ENCODE measurements around the gene PTPRJ.

PTPRJ gene

DNA sequence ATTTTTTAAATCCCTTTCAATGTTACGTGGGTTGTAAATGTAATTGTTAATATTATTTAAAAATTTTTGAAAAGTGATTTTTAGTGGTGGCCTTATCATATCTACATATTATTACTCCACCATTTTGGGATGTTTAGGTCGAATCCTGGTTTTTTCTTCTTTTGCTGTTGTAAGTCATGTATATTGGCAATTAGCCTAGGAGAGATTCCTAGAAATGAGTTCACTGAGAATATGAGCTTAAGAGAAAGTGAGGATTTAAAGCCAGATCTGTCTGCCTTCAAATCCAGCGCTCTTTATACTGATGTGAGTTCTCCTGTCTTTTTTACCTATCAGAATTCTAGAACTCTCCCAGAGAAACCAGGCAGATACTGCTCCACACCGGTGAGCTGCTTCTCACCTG is 56.1 kb downstream of the PTPRJ start:
- H3K27me3 ChIP-seq (ENCODE audit: insufficient read depth, poor library complexity, severe bottlenecking): no peaks in the 10 kb centered on the region
- no peaks in the 10 kb centered on the region for H3K4me1 ChIP-seq (ENCODE audit: insufficient read depth, poor library complexity, severe bottlenecking)
- no peak for ATAC-seq (ENCODE audit: low read depth)
- H3K9me3 ChIP-seq (ENCODE audit: severe bottlenecking): no peaks in the 10 kb centered on the region
- DNase-seq (ENCODE audit: low spot score): no peak
- TF ChIP-seq, protein P1, sequence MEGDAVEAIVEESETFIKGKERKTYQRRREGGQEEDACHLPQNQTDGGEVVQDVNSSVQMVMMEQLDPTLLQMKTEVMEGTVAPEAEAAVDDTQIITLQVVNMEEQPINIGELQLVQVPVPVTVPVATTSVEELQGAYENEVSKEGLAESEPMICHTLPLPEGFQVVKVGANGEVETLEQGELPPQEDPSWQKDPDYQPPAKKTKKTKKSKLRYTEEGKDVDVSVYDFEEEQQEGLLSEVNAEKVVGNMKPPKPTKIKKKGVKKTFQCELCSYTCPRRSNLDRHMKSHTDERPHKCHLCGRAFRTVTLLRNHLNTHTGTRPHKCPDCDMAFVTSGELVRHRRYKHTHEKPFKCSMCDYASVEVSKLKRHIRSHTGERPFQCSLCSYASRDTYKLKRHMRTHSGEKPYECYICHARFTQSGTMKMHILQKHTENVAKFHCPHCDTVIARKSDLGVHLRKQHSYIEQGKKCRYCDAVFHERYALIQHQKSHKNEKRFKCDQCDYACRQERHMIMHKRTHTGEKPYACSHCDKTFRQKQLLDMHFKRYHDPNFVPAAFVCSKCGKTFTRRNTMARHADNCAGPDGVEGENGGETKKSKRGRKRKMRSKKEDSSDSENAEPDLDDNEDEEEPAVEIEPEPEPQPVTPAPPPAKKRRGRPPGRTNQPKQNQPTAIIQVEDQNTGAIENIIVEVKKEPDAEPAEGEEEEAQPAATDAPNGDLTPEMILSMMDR (IDR thresholded peaks at IDR 0.05; ENCODE audit: poor library complexity, severe bottlenecking): no peak
- no peak overlapping the region for H3K4me3 ChIP-seq (ENCODE audit: severe bottlenecking)
- H3K36me3 ChIP-seq (ENCODE audit: low read depth): no peaks in the 10 kb centered on the region
- no peak overlapping the region for H3K27ac ChIP-seq (ENCODE audit: poor library complexity, severe bottlenecking)

DNA sequence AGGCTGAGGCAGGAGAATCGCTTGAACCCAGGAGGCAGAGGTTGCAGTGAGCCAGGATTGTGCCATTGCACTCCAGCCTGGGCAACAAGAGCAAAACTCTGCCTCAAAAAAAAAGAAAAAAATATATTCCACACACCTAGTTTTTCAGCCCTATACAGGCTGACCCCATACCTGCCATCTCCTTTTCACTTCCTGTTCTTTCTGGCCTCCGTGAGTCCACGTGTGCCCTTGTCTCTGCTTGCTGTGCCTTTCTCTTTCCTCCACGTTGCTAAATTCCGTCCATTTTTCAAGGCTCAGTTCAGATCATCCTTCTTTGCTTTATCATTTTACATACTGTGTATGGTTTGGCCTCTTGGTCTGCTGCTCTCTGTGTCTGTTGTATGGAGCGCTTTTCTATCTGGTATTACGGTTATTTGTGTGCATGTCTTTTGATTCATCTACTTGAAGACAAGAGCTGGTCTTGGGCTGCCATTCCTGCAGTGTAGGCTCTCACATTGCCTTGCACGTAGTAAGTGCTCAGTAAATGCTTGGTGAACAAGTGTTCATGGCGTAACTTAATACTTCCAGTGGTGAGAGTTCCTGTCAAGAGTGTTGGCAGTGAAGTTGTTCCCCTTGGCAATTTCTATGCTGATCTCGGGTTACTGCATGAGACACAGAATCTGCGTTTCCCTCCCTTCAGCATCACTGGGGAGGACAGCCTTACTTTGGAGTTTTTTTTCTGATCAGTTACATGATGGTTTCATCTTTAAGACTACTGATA is 57.5 kb downstream of the PTPRJ start:
- H3K9me3 ChIP-seq (ENCODE audit: severe bottlenecking): no peaks in the 10 kb centered on the region
- no peaks in the 10 kb centered on the region for H3K27me3 ChIP-seq (ENCODE audit: insufficient read depth, poor library complexity, severe bottlenecking)
- H3K4me1 ChIP-seq (ENCODE audit: insufficient read depth, poor library complexity, severe bottlenecking): no peaks in the 10 kb centered on the region
- H3K36me3 ChIP-seq (ENCODE audit: low read depth): no peaks in the 10 kb centered on the region
- ATAC-seq (ENCODE audit: low read depth) (no peak), DNase-seq (ENCODE audit: low spot score) (no peak)
- TF ChIP-seq, protein P1 (IDR thresholded peaks at IDR 0.05; ENCODE audit: poor library complexity, severe bottlenecking): no peak
- H3K27ac ChIP-seq (ENCODE audit: poor library complexity, severe bottlenecking): no peak overlapping the region
- H3K4me3 ChIP-seq (ENCODE audit: severe bottlenecking): no peak overlapping the region

DNA sequence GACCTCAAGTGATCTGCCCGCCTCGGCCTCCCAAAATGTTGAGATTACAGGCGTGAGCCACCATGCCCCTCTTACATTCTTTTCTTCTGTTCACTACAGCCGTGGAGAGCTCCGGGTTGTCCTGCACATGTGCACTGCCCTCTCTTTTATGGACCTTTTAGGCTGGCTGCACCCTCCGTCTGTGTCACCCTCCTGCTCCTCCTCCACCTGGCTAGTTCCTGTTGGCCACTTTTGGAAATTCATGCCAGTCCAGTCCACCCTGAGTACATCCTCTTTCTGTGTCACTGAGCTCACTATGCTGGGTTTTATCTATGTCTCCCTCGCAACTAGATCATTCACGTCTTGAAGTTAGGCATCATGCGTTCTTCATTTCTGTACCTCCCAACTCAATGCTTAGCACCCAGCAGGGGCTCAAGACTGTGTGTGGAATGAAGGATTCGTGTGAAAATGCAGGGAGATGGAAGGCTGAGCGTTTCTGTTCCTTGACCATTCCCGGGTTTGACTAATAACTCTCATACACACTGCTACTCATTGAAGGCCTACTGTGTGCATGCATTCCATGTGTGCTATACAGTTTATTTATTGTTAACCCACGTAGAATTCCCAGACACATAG is 60.6 kb downstream of the PTPRJ start:
- no peaks in the 10 kb centered on the region for H3K4me1 ChIP-seq (ENCODE audit: insufficient read depth, poor library complexity, severe bottlenecking)
- TF ChIP-seq, protein P1 (IDR thresholded peaks at IDR 0.05; ENCODE audit: poor library complexity, severe bottlenecking): no peak
- H3K9me3 ChIP-seq (ENCODE audit: severe bottlenecking): no peaks in the 10 kb centered on the region
- no peaks in the 10 kb centered on the region for H3K36me3 ChIP-seq (ENCODE audit: low read depth)
- no peak overlapping the region for H3K4me3 ChIP-seq (ENCODE audit: severe bottlenecking)
- H3K27me3 ChIP-seq (ENCODE audit: insufficient read depth, poor library complexity, severe bottlenecking): no peaks in the 10 kb centered on the region
- H3K27ac ChIP-seq (ENCODE audit: poor library complexity, severe bottlenecking): no peak overlapping the region
- DNase-seq (ENCODE audit: low spot score) (no peak), ATAC-seq (ENCODE audit: low read depth) (no peak)

DNA sequence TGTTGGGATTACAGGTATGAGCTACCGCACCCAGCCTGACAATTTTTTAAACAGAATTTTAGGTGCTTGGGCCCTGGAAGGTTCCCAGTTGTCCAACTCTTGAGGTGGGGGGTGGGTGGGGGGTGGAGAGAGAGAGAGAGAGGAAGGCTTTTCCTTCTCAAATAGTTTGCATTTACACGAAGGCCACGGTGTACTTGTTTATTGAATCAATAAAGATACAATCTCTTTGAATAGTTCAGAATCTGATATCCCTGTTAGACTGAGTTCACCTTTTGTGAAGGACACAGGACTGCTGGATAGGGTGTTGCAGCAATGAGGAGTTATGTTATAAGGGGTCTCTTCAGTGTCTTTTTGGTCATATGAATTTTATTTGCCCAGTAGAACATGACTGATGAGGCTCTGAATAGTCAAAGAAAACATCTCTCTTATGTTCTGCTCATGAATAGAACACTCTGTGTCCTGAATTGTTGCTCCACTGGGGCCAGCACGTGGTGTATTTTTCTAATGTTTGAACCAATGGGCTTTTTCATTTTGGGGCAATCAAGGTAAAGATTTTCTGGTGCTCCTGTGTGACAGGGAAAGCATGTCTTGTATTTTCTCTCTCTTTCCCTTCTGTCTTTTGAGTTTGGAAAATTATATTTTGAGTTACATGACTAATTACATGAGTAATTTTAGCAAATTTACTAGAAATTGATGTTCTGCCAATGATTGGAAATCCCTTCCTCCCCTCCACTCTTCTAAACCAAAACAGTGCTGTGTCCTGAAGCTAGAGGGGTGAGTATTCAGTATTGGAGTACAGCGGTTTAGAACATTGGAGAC is 61.7 kb downstream of the PTPRJ start:
- H3K9me3 ChIP-seq (ENCODE audit: severe bottlenecking): no peaks in the 10 kb centered on the region
- TF ChIP-seq, protein P1 (IDR thresholded peaks at IDR 0.05; ENCODE audit: poor library complexity, severe bottlenecking): no peak
- no peaks in the 10 kb centered on the region for H3K4me1 ChIP-seq (ENCODE audit: insufficient read depth, poor library complexity, severe bottlenecking)
- ATAC-seq (ENCODE audit: low read depth) (no peak), DNase-seq (ENCODE audit: low spot score) (no peak)
- H3K4me3 ChIP-seq (ENCODE audit: severe bottlenecking): no peak overlapping the region
- no peaks in the 10 kb centered on the region for H3K27me3 ChIP-seq (ENCODE audit: insufficient read depth, poor library complexity, severe bottlenecking)
- H3K36me3 ChIP-seq (ENCODE audit: low read depth): no peaks in the 10 kb centered on the region
- no peak overlapping the region for H3K27ac ChIP-seq (ENCODE audit: poor library complexity, severe bottlenecking)
